AG09309 (cell line): Measurements from ENCODE around the gene CHST13.

ENCODE experiments used
- DNase-seq: peaks from one replicate; pipeline ENCODE4 v3.0.0-alpha.2; 2010; ENCODE audit warnings: low read depth
- H3K4me3 ChIP-seq: 2 replicates; pipeline ENCODE4 v1.5.1; 2011; ENCODE audit warnings: mild to moderate bottlenecking, low read depth, low read length, moderate library complexity; ENCODE audit not compliant: control insufficient read depth
- CTCF ChIP-seq: IDR thresholded peaks from 2 replicates; pipeline ENCODE4 v1.5.1; 2011; ENCODE audit warnings: mild to moderate bottlenecking, low read depth, low read length, inconsistent platforms; ENCODE audit not compliant: insufficient read depth, control insufficient read depth; ENCODE audit errors: missing control alignments

CHST13 gene

GRCh38 chr3:126493739-126494138 is 30.2 kb upstream of the CHST13 start:
- no peak for TF ChIP-seq CTCF
- no peak overlapping the region for H3K4me3 ChIP-seq
- DNase-seq, result no peak

GRCh38 chr3:126494204-126494969 is 29.6 kb upstream of the CHST13 start:
- no peak for TF ChIP-seq CTCF
- DNase-seq, result no peak
- no peak overlapping the region for H3K4me3 ChIP-seq

- no peak for TF ChIP-seq CTCF
- DNase-seq, result no peak
- H3K4me3 ChIP-seq, result no peak overlapping the region
Observed at GRCh38 chr3:126494970-126495230, 29.1 kb upstream of the CHST13 start.

GRCh38 chr3:126495786-126496185 is 28.2 kb upstream of the CHST13 start:
- no peak overlapping the region for H3K4me3 ChIP-seq
- TF ChIP-seq CTCF, result no peak
- DNase-seq, result no peak

GRCh38 chr3:126496894-126497850 is 26.8 kb upstream of the CHST13 start:
- H3K4me3 ChIP-seq, result no peak overlapping the region
- DNase-seq, result no peak
- TF ChIP-seq CTCF, result no peak

- no peak for TF ChIP-seq CTCF
- no peak overlapping the region for H3K4me3 ChIP-seq
Observed at GRCh38 chr3:126497956-126498355, 26.0 kb upstream of the CHST13 start.

More at GRCh38 chr3:126497956-126498355, 26.0 kb upstream of the CHST13 start:
- DNase-seq, result no peak
